GM21723 (cell line): ENCODE measurements around the gene CADM1.

Experiments
- ATAC-seq: cut with Tn5 transposase; IDR thresholded peaks from one replicate; pipeline ENCODE4 v1.9.1; 2021; ENCODE audit warnings: mild to moderate bottlenecking, moderate library complexity; ENCODE audit not compliant: unreplicated experiment

CADM1 gene

DNA sequence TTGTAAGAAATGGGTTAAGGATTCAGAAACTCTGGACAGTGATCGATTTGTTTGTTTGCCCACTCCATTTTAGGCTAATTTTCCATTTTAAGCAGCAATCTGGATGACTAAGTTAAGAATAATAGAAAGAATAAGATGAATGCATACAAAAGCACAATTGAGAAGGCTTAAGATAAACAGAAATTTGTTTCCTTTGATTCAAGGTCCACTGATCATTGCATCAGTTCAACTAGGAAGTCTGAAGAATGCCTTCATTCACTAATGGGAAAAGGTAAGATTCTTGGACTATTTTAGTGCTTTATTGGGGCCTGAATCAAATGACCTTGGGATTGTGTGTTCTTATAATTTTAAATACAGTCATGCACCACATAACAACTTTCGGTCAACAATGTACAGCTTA, 140.8 kb downstream of the CADM1 start:
- no peak for ATAC-seq

DNA sequence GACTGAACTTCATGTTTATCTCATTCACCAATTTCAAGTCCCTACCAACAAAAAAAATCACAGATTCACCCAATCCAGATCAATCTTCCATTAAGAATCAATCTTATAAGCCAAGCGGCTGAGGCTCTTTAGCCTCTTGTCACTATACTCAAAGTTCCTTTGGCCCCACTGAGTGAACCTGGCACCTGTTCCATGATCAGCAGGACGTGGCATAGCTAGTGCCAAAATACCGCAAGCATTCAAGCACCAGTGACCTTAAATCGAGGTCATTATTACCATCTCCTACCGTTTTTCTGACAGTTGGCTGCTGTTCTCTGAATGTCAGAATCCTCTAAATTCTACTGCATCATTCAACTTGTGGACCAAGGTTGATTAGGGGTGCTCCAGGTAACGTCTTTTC, 141.2 kb downstream of the CADM1 start:
- no peak for ATAC-seq

DNA sequence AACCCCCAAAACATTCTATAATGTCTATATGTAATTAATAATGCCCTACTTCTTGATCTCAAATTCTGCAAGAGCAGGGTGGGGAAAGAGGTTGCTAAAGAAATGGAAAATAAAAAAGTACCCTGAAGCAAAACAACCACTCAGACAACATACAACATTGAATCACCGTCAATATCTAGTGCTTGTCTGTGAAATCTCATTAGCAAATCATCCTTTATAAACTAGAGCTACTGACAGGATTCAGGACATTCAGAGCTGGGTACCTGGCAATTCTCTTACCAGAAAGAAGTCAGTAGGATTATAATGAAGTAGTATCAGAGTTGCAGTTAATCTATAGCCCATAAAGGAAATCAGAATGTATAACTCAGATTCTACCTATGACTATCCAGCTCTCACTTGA, 143.2 kb downstream of the CADM1 start:
- no peak for ATAC-seq

DNA sequence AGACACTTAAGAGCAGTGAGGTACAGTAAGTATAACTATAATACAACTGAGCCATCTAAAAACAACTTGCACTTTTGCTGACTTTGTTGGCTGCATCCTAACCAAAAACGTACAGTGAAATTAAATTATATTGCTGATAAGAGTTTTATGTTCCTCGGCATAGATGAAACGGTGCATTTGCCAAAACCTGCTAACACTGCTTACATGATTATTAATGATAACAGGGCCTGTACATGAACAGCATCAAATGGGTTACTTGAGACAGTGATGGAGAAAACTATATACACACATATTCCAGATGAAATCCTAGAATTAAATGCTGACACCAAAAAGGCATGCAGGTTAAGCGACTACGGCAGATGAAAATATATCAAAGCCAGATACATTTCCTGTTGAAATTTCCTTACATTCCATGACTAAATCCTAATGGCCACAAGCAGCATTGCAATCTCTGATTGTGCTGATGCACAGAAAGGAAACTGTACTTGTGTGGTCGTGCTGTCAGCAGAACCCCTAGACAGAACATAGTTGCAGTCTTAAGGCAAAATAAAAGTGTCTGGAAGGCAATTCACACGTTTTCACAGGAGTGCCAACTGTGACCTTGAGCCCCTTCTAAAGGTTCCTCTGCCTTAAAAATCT, 143.9 kb downstream of the CADM1 start:
- no peak for ATAC-seq

DNA sequence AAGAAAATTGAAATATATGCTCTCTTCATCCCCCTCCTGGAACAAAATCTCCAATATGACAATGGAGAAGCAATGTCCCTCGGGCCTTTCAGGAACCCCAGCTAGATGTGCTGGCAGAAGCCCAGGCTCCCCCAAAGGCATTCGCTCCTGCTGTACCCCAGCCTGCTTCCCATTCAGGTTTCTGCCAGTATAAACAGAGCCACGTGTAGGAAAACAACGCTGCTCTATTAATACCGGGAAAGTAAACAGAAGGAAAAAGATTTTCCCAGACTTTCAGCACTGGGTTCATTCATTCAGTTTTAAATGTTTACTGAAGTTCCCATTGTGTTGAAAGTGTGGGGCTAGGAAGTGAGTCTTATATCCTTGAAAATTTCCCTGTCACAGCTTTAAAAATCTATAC, 147.1 kb downstream of the CADM1 start:
- ATAC-seq = no peak

DNA sequence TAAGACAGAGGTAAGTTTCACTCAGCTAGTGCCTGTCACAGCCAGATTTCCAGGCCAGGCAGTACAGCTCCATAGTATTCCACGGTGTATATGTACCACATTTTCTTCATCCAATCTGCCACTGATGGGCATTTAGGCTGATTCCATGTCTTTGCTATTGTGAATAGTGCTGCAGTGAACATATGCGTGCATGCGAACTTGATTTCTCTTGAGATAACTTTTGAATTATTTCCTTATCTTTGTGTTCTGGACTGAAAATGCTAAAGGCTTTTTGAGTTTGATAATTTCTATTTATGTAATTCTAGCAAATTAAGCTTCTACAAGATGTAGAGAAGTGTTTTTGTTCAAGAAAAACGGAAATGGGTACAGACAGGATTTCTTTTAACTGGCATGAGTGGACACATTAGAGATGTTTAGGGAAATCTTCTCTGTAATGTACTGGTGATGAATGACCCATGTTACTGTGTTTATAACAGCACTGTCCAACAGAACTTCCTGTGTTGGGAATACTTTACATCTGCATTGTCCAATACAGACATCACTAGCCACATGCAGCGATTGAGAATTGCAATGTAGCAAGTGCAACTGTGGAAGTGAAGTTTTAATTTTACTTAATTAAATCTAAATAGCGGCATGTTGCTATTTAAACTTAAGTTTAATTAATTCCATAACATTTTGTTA, 151.3 kb downstream of the CADM1 start:
- no peak for ATAC-seq

DNA sequence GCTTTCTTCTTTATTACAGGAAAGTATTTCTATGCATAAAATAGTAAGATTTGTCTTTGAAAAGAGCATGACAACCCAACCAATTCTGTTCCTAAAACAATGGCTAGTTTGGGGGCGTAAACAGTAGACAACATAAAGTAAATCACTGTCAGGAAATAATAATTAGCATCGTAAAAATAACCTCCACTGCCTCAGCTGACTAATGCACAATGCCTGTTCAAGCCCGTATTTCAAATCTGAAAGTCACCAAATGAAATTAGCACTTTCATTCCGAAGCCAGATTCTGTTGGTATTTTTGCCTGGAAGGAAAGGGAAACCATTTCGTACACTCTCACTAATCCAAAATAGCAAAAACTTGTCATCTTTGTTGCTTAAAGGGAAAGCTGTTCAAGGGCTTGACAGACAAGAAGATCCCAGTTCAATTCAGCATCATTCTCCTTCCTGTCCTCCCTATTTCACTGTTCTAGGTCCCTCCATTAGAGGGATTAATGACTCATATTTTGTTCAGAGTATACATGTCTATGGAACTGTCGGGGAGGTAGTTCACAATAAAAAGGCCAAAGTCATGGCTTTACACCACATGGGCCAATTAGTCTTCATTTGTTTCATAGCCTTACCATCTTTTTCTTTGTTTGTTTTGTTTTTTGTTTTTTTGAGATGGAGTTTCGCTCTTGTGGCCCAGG, 154.7 kb downstream of the CADM1 start:
- no peak for ATAC-seq

DNA sequence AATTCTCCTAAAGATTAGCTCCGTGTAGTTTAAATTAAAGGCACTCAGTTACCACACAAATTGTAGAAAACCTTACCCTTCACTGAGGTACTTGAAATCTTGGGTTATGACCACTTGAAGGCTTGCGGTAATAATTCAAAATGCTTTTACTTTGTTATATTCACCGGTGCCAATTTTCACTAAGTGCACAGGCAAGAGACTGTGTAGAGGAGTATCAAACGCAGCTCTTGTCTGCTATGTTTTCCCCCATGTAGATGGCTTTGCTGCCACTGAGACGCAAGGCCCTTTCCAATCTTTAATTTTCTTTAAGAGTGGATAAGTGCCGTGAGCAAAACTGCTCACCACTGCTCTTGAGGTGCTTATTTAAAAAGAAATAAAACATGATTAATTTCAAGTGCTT, 155.8 kb downstream of the CADM1 start:
- ATAC-seq = no peak

DNA sequence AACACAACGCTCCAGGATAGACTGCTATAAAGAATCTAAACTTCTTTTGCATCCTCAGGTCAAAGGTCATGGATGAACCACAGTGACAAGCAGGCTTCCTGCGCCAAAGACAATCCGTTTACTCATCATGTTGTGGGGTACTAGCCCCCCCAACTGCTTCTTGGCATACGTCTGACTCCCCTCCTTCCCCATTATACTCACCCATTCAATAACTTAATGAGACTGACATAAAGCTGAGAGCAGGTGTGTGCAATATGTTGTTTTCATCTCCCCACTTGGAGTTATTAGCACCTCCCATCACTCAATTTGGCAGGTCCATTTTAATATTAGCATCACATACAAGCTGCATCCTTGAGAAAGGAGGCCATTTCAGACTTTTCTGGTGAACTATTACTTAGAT, 157.1 kb downstream of the CADM1 start:
- no peak for ATAC-seq

DNA sequence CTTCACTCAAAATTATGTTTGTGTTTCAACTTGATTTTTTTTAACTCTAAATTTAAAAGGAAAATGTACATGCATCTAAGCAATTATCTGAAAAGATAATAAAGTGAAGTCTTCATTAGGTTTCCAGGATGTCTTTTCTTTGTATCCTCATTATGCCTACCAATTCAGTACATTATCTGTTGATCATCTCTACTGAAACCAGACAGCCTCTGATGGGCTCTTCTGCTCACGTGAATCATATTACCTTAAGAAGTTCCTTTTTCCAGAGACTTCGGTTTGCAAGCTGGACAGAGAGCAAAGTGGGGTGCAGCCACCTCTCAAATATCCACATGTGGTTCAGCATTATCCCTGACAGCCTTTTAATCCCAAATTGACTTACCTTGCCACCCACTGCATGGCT, 158.4 kb downstream of the CADM1 start:
- ATAC-seq = no peak

DNA sequence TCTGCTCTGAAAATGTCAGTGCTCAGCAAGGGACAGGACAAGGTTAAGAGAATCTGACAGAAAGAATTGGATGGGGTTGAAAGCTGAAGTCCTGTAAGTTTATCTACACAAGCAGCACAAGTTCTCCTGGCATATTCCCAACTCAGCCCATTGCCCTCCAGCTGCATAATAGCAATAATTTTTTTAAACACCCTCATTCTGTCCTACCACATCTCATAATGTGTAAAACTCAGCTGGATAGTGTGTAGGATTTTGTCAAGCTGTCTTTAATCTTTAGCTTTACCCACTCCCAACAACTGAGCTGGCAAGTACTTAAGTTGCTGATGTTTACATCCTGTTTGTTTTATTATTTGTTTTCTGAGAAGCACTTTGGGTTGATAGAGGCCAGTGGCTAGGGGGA, 158.9 kb downstream of the CADM1 start:
- ATAC-seq = no peak

DNA sequence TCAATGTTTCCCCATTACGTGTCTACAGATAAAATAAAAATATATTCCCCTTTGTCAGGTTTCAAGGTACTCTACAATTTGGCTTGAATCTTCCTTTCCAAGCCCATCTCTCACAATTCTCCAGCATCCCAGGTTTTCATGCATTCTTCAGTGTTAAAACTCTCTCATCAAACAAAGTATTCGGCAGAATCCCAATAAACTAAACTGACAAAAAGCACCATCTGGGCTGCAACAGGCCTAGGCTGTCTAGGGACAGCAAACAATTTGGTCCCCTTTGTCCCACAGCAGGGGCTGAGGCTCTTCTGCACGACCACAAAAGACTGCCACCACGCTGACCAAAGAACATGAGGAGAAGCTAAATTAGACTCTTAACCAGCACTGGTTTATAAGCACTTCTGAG, 159.4 kb downstream of the CADM1 start:
- ATAC-seq = no peak

DNA sequence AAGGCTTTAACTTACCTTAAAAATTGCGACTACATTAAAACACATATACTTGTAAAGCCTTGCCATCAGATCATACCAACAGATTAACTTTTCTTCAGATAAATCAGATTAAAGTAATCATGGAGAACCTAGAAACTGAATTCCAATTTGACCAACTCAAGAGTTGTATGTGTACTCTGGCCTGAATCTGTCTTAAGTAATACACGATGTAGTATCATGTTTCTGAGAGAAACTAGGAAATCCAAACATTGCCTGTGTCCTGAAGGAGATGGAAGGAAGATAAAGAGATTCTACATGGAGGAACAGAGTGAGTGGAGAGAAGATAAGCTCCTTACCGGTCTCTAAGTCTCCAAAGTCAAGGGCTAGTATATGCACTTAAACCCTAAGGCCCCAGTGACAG, 162.1 kb downstream of the CADM1 start:
- ATAC-seq = no peak

DNA sequence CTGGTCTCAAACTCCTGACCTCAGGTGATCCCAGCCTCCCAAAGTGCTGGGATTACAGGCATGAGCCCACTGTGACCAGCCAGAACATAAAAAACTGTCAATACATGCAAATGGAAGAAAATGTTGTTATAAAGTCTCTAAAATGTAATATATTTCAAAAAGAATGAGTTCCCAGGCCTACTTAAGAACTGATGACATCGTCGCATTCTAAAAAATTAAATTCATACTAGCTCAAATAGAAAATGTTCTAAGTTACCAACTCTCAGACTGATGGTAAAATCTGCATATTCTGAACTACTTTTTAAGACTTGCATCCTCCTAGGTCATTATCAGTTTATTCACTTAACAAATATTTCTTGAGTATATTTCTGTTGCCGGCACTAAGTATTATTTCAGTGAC, 163.3 kb downstream of the CADM1 start:
- ATAC-seq = no peak

DNA sequence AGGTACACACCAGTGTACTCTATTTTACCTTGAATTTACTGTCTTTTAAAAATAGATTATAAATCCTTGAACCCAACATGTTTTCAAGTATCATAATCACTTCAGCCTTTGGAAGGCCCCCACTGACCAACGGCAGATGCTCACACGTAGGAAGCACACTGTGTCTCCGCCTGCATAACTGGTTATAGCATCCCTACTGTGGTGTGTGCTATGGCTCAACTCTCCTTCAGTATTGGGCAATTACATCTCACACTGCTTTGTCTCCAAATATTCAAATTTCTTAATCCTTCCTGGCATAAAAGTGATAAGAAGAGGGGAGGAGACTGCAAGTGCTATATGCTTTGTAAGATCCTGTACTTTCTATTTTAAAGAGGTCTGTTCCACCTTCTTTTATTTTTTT, 165.7 kb downstream of the CADM1 start:
- ATAC-seq = no peak

DNA sequence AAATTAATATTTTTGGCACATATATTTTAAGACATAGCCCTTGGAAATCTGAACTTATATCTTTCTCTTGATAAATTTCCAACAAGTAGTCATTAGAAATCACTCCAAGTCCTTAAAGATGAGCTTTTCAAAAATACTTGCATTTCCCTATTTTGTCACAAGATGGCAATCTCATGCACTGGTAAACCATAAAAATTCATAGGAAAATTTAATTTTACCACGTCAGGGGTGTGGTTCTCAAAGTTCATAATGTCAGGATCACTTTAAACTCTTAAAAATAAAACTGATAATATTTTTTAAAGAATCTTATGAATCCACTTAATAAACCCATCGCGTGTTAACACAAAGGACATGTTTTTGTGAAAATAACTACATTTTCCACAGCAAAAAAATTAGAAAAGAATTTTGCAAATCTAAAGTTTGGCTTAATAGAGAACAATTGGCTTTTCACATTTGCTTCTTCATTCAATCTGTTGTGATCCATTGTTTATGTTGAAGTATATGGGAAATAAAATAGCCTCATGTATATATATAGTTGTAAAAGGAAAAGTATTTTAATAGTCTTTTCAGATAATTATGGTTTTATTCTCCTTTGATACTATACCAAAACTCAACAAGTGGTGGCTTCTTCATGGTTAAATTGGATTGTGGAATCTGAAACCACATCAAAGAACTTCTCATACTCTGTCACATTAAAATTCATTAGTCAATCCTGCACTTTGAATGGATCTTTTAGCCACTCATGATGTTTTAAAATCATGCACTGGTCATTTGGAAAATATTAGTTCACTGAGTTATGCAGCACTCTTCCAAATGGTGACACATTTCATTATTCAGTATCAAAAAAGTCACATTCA, 169.1 kb downstream of the CADM1 start:
- ATAC-seq = no peak

DNA sequence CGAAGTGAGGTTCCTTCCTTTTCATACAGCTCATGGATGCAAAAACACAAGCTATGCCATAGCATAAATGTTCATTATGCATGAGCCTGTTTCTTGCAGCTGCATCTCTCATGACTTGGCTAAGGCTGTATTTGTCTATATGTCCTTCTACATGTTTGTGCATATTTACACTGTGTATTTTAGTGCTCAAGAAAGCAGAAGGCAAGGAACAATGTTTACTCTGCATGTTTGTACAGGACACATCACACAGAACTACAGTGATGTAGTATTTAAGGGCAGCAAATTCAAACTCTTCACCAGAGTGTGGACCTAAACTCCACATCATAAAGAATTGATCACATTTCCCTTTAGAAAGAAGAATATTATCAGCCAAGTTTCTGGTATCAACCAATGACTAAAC, 170.3 kb downstream of the CADM1 start:
- no peak for ATAC-seq

DNA sequence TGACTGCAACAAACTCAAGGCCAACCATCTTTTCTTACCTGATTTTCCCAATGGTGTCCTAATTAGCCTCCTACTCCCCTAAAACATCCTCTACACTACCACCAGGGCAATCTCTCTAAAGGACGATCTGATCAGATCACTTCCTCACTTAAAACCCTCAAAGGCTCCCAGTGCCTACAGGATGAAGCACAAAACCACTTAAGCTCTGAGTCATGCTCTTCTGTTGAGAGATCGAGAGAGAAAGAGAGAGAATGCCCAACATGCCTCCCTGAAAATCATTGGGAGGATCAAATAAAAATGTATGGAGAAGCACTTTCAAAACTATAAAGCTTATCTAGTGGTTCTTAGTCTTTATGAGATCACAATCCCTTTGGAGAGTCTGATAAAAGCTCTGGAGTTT, 171.1 kb downstream of the CADM1 start:
- ATAC-seq = no peak

DNA sequence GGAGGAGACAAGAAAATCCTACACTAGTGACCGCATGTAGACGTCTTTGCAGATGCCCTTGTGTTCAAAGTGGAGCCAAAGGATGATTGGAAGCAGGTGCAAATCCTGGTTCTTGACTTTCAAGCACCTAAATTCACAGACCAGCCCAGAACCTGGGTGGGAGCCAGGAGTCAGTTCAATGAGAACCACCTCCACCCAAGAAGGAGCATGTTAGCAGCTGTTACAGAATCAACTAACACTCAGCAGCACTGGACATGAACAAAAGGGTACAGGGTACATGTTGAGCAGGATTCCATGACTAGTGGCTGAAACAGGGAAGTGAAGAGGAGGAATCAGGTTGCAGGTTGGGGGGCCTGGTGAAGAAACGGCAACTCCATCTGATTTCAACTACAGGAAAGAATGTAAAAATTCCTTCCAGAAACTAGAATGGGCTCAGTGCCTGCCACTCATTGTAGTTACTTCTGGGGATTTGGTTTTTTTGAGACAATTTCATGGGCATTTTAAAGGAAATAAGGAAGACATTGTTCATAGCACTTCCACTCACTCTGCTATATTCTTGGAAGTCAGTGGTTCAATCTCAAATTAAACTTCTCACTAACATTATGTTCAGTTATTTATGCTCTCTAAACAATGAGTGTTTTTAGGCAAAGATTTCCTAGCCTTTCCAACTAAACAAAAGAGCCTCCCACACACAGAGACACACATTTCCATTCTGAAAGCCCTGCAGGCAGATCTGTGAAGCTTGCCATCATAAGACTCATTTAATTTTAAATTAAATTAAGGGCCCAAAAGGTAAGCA, 173.3 kb downstream of the CADM1 start:
- ATAC-seq = no peak

DNA sequence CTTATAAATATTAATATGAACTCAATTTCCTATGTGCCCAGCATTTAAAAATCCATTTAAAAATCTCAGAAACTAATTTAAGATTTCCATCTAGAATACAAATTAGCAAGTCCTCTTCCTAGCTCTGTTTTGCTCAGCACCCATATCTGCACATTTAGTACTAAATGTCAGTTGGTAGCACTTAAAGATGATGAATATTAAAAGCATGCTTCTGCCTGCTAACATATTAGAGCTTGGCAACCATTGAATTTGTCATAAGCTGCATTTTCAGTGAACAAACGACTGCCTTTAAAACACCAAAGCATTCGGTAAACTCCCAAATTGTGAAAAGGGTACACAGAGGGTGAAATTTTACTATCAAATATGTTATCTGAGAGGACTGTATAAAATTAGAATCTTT, 177.7 kb downstream of the CADM1 start:
- ATAC-seq = no peak

DNA sequence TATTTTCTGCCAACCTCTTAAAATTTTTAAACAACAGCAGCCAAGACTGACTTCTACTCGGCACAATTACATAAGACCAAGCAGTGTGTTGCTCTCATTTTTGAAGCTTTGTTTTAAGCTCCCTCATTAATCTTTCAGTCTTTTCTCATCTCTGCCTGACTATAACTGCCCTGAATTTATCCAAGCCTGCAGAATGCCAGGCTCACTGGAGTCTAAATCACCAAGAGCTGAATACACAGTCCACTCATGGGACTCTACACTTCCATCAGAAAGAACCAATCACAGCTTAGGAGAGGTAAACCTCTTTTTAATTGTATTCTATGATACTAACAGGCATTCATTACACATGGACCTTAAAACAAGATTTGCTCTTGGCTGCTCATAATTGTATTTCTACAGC, 178.7 kb downstream of the CADM1 start:
- ATAC-seq = no peak
